PC-3 (cell line): Measurements from ENCODE around the gene EPS8L2. TPM values are rescaled to one million over a fixed set of nuclear protein-coding genes. Genes with fewer than 3 reads are reported as not detected.

Experiments used
- ATAC-seq: fragments of 200-7000 bp; cut with Tn5 transposase; 2 replicates; pipeline ENCODE4 v1.9.1; 2020; ENCODE audit warnings: mild to moderate bottlenecking, moderate library complexity
- BruUV-seq: library from RNA; stranded (reverse); fragments of 400-500 nt; replicated peaks from 2 replicates; lab custom pipeline; 2021; lab: Mats Ljungman, UMichigan
- CTCF ChIA-PET: fragments of 300-600 bp; sonication (Branson Sonifier 250); formaldehyde crosslinking; loops from one replicate; lab custom pipeline; 2022; ENCODE audit warnings: antibody characterized with exemption; lab: Charles Lee
- POLR2A ChIA-PET: fragments of 300-600 bp; sonication (Branson Sonifier 250); formaldehyde crosslinking; loops from one replicate; lab custom pipeline; 2022; ENCODE audit warnings: antibody characterized with exemption; ENCODE audit not compliant: unreplicated experiment; lab: Charles Lee
- DNase-seq: peaks from one replicate; pipeline ENCODE4 v3.0.0-alpha.2; 2015
- H2AFZ ChIP-seq: fragments of 300-600 bp; sonication (generic); 2 replicates; pipeline ENCODE4 v1.6.0; 2016; ENCODE audit warnings: antibody characterized with exemption, low read length
- H3F3A ChIP-seq: fragments of 300-600 bp; sonication (generic); one replicate; pipeline ENCODE4 v1.6.0; 2017; ENCODE audit warnings: antibody characterized with exemption, low read length, control low read depth, mild to moderate bottlenecking; ENCODE audit not compliant: unreplicated experiment
- H3K27ac ChIP-seq: fragments of 300-600 bp; sonication (generic); 2 replicates; pipeline ENCODE4 v1.5.1; 2016; ENCODE audit warnings: mild to moderate bottlenecking, low read length
- H3K27me3 ChIP-seq: fragments of 300-600 bp; sonication (generic); 2 replicates; pipeline ENCODE4 v1.6.1; 2016; ENCODE audit warnings: low read length, mixed read lengths
- H3K36me3 ChIP-seq: fragments of 300-600 bp; sonication (generic); 2 replicates; pipeline ENCODE4 v1.6.1; 2016; ENCODE audit warnings: low read depth, mixed run types, low read length, mixed read lengths
- H3K4me1 ChIP-seq: fragments of 300-600 bp; sonication (generic); 2 replicates; pipeline ENCODE4 v1.5.1; 2016; ENCODE audit warnings: low read length; ENCODE audit not compliant: insufficient read depth
- H3K4me2 ChIP-seq: fragments of 300-600 bp; sonication (generic); 2 replicates; pipeline ENCODE4 v1.6.0; 2016; ENCODE audit warnings: low read length
- H3K4me3 ChIP-seq: fragments of 300-600 bp; sonication (generic); 2 replicates; pipeline ENCODE4 v1.5.1; 2016; ENCODE audit warnings: mild to moderate bottlenecking, low read length, mixed read lengths
- H3K79me2 ChIP-seq: fragments of 300-600 bp; sonication (generic); 2 replicates; pipeline ENCODE4 v1.6.1; 2017; ENCODE audit warnings: low read length, mixed read lengths
- H3K9ac ChIP-seq: fragments of 300-600 bp; sonication (generic); 2 replicates; pipeline ENCODE4 v1.6.0; 2016; ENCODE audit warnings: mild to moderate bottlenecking, low read length
- H3K9me2 ChIP-seq: fragments of 300-600 bp; sonication (generic); replicated peaks from 2 replicates; pipeline ENCODE4 v1.6.1; 2016; ENCODE audit warnings: mixed run types, low read length, mixed read lengths
- H3K9me3 ChIP-seq: fragments of 300-600 bp; sonication (generic); 2 replicates; pipeline ENCODE4 v1.6.1; 2016; ENCODE audit warnings: low read length, mixed read lengths
- H4K20me1 ChIP-seq: fragments of 300-600 bp; sonication (generic); 2 replicates; pipeline ENCODE4 v1.6.1; 2016; ENCODE audit warnings: low read length, mixed read lengths
- CTCF ChIP-seq: fragments of 300-600 bp; sonication (generic); conservative IDR thresholded peaks from 2 replicates; pipeline ENCODE4 v1.5.1; 2017; ENCODE audit warnings: antibody characterized with exemption, low read depth, mild to moderate bottlenecking, low read length
- EZH2 ChIP-seq: fragments of 300-600 bp; sonication (generic); IDR thresholded peaks from one replicate; pipeline ENCODE4 v1.6.1; 2017; ENCODE audit warnings: antibody characterized with exemption, mild to moderate bottlenecking, low read length; ENCODE audit not compliant: unreplicated experiment
- EZH2phosphoT487 ChIP-seq: fragments of 300-600 bp; sonication (generic); IDR thresholded peaks from 2 replicates; pipeline ENCODE4 v1.6.1; 2018; ENCODE audit warnings: mild to moderate bottlenecking, antibody characterized with exemption, low read length, borderline replicate concordance
- intact Hi-C: fragments of 100-400 bp; cut with micrococcal nuclease; formaldehyde crosslinking; loops from 2 replicates; pipeline ENCODE4 v1.9.0; 2023
- total RNA-seq: library from RNA; depleted of rRNA; stranded (reverse); fragments of >200 nt; gene quantifications from 2 replicates; pipeline ENCODE4 v1.2.3, GENCODE V29; 2014

EPS8L2 gene
- total RNA-seq, 1 experiment from 2014 or later: 127 TPM

GRCh38 chr11:706439-706956 lies 467 bp downstream of the EPS8L2 start:
- H3K4me2 ChIP-seq: peak overlapping the region; percentile 99
- H3K4me1 ChIP-seq: peaks cover 42% of the 10 kb centered on the region
- H3K36me3 ChIP-seq: no peaks in the 10 kb centered on the region
- H3K4me3 ChIP-seq: peak overlapping the region; percentile 97
- H3K9me2 ChIP-seq: no peaks in the 10 kb centered on the region
- no peaks in the 10 kb centered on the region for H3F3A ChIP-seq
- intact Hi-C loops: no loop called here
- H3K9me3 ChIP-seq: no peaks in the 10 kb centered on the region
- H2AFZ ChIP-seq: peak overlapping the region; percentile 65
- DNase-seq (peak; percentile 65), ATAC-seq (peak; percentile 31)
- ChIA-PET POLR2A (no interaction called here), CTCF (interaction anchor here (0.6 kb wide), 2 partner anchors 10 to 71 kb away, joined by 3 to 9 read pairs; partner anchors contain the start of gene GATD1)
- TF ChIP-seq EZH2: no peak
- TF ChIP-seq EZH2phosphoT487: no peak
- TF ChIP-seq CTCF: no peak
- H3K79me2 ChIP-seq: peaks cover 47% of the 10 kb centered on the region
- BruUV-seq: TSS peak; percentile 16
- peak overlapping the region; percentile 80 for H3K27ac ChIP-seq
- peak overlapping the region; percentile 88 for H3K9ac ChIP-seq
- H4K20me1 ChIP-seq: no peaks in the 10 kb centered on the region; the same call in 1 of the 2 replicates
- no peaks in the 10 kb centered on the region for H3K27me3 ChIP-seq

- H3K9me2 ChIP-seq: no peaks in the 10 kb centered on the region
- ChIA-PET POLR2A (no interaction called here), CTCF (interaction anchor here (0.6 kb wide), 1 partner anchor 10 kb away, joined by 3 read pairs; no protein-coding TSS in a partner anchor)
- H3F3A ChIP-seq: no peaks in the 10 kb centered on the region
- peak overlapping the region; percentile 99 for H3K4me2 ChIP-seq
- peak; percentile 9 for ATAC-seq
- H3K4me1 ChIP-seq: peaks cover 41% of the 10 kb centered on the region
- H3K27me3 ChIP-seq: no peaks in the 10 kb centered on the region
- H3K9ac ChIP-seq: peak overlapping the region; percentile 88
- H2AFZ ChIP-seq: peak overlapping the region; percentile 65; the same call in 1 of the 2 replicates
- TF ChIP-seq CTCF (no peak), EZH2phosphoT487 (no peak), EZH2 (no peak)
- intact Hi-C loops: no loop called here
- peak; percentile 31 for DNase-seq
- no peaks in the 10 kb centered on the region for H3K9me3 ChIP-seq
- BruUV-seq: no TSS peak
- peak overlapping the region; percentile 80 for H3K27ac ChIP-seq
- H3K4me3 ChIP-seq: peak overlapping the region; percentile 97
- H3K79me2 ChIP-seq: peaks cover 47% of the 10 kb centered on the region
- no peaks in the 10 kb centered on the region for H3K36me3 ChIP-seq
- H4K20me1 ChIP-seq: no peaks in the 10 kb centered on the region; the same call in 1 of the 2 replicates
Measured at GRCh38 chr11:706957-707816, 1.2 kb downstream of the EPS8L2 start.
